Activated naive CD8-positive, alpha-beta T cell treated with anti-CD3 and anti-CD28 coated beads, Interleukin-2, amount 10 ng/mL, durations not matched to agents 7 days and 5 days (primary cell): ENCODE data around the gene ALKBH4. TPM values are rescaled to one million over a fixed set of nuclear protein-coding genes. Genes with fewer than 3 reads are reported as not detected.
A peak's percentile ranks its signal among the peaks of the same experiment; 100 is the strongest.

ENCODE experiments used
- ATAC-seq: fragments of 150-1000 bp; cut with Tn5 transposase; one replicate; pipeline ENCODE4 v1.10.0; 2021; ENCODE audit warnings: low read depth, moderate library complexity
- POLR2A ChIA-PET: fragments of 350-600 bp; sonication (Branson Sonifier 250); formaldehyde crosslinking; loops from one replicate; lab custom pipeline; 2021; ENCODE audit warnings: antibody characterized with exemption; lab: Charles Lee
- DNase-seq: peaks from one replicate; pipeline ENCODE4 v3.0.0; 2021
- H3K27ac Mint-ChIP-seq: one replicate; pipeline ENCODE4 v1.8.0; 2022; ENCODE audit warnings: mild to moderate bottlenecking, mixed read lengths
- H3K27me3 Mint-ChIP-seq: one replicate; pipeline ENCODE4 v1.8.0; 2022; ENCODE audit warnings: mild to moderate bottlenecking, moderate library complexity, mixed read lengths
- H3K36me3 Mint-ChIP-seq: one replicate; pipeline ENCODE4 v1.8.0; 2021; ENCODE audit warnings: mild to moderate bottlenecking, mixed read lengths
- H3K4me1 Mint-ChIP-seq: one replicate; pipeline ENCODE4 v1.8.0; 2021; ENCODE audit warnings: mixed read lengths
- H3K4me3 Mint-ChIP-seq: one replicate; pipeline ENCODE4 v1.8.0; 2022; ENCODE audit warnings: mild to moderate bottlenecking, moderate library complexity, mixed read lengths
- H3K9me3 Mint-ChIP-seq: one replicate; pipeline ENCODE4 v1.8.0; 2021; ENCODE audit warnings: mixed read lengths
- total RNA-seq, 2 experiments: library from RNA; stranded (reverse); gene quantifications; one replicate each; pipeline ENCODE4 v1.2.3, GENCODE V29; 2021

ALKBH4 gene
- total RNA-seq, 2 experiments from 2014 or later, result 12.5 to 14.0 TPM

DNA sequence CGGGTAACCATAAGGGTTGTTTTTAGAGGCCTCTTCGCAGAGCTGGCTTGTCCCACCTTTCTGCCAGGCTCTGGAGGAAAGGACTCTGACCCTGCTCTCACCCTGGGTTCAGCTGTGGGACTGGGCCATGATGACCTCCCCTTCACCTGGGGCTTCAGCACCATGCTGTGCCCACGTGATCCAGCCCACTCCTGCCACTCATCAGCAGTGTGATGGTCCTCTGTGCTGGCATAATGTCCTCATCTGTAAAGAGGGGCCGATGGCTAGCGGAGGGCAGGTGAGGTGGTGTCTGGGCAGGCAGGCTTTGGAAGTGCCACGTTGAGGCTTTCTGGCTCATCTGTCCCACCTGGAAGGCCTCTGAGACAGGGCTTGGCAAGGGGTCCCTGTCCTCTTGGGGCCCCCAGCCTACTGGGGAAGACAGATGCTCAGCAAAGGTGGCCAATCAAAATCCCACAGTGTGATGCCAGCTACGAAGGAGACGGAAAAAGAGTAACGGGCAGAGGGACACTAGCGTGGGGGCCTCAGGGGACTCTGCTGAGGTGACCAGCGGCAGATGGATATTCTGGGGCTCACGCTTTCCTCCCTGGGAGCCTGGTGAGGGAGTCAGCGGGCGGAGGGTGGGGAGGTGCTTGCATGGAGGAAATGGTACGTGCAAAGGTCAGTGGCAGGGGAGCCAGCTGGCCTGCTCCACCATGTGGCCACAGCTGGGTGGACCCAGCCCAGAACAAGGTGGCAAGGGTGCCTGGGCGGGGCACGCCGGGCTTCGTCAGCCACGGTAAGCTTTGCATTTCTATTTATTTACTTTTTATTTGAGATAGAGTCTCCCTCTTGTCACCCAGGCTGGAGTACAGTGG is 5.5 kb upstream of the ALKBH4 start:
- DNase-seq (no peak), ATAC-seq (no peak)
- H3K4me3 Mint-ChIP-seq, result no peak overlapping the region
- H3K27ac Mint-ChIP-seq, result peak overlapping the region; percentile 25
- H3K36me3 Mint-ChIP-seq, result no peaks in the 10 kb centered on the region
- peaks cover 6% of the 10 kb centered on the region for H3K4me1 Mint-ChIP-seq
- no peaks in the 10 kb centered on the region for H3K9me3 Mint-ChIP-seq
- no peaks in the 10 kb centered on the region for H3K27me3 Mint-ChIP-seq
- POLR2A ChIA-PET, result no interaction called here

DNA sequence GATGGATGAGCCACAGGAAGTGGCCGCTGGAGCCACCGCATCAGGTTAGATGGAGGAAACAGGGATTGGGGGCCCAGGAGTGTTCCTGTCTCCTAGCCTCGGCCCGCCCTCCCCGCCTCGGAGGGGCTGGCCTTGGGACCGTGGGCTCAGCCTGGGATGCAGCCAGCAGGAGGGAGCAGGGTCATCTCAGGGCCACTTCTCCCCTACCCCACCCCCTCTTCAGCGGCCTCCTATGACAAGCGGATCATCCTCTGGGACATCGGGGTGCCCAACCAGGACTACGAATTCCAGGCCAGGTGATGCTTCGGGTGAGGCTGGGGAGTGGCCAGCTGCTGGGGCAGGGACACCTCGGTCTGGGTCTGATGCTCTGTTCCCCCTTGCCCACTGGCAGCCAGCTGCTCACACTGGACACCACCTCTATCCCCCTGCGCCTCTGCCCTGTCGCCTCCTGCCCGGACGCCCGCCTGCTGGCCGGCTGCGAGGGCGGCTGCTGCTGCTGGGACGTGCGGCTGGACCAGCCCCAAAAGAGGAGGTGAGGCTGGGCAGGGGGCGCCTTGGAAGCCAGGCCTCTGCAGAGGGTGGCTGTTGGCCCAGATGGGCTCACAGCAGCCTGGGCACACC is 4.8 kb upstream of the ALKBH4 start:
- POLR2A ChIA-PET, result no interaction called here
- DNase-seq (no peak), ATAC-seq (no peak)
- Mint-ChIP-seq H3K27ac (no peak overlapping the region), H3K4me1 (peaks cover 6% of the 10 kb centered on the region), H3K27me3 (no peaks in the 10 kb centered on the region), H3K36me3 (no peaks in the 10 kb centered on the region), H3K4me3 (no peak overlapping the region), H3K9me3 (no peaks in the 10 kb centered on the region)

DNA sequence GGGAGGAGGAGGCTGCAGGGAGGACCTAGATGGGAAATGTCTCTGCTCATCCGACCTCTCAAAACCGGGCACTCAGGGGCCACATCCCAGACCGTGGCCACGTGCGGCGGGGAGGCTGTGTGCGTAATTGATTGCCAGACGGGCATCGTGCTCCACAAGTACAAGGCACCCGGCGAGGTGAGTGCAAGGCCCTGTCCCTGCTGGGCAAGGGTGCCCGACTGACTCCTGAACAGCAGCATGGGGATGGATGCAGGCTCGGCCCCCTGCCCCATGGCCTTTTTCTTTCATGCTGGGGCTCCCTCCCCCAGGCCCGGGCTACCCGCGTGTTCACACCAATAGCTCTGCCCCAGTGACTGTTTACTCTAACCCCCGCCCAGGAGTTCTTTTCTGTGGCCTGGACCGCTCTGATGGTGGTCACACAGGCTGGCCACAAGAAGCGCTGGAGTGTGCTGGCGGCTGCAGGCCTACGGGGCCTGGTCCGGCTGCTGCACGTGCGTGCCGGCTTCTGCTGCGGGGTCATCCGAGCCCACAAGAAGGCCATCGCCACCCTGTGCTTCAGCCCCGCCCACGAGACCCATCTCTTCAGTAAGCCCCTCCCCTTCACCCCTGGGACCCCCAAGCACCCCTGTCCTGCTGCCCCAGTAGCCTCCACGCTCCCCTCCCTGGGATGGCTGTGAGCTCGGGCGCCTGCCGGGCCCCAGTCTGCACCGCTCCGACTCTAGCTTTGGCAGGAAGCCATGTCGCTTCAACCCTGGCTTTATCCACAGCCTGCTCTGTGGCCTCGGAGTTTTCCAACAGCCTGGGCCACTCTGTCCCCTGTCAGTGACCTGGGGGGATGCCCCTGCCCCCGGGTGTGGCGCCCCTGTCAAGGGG is 4.1 kb upstream of the ALKBH4 start:
- POLR2A ChIA-PET, result interaction anchor here (1.5 kb wide), 1 partner anchor 30 kb away, joined by 3 read pairs; no protein-coding TSS in a partner anchor
- H3K27ac Mint-ChIP-seq, result no peak overlapping the region
- DNase-seq (no peak), ATAC-seq (no peak)
- H3K4me3 Mint-ChIP-seq, result no peak overlapping the region
- H3K4me1 Mint-ChIP-seq, result peaks cover 11% of the 10 kb centered on the region
- H3K9me3 Mint-ChIP-seq, result no peaks in the 10 kb centered on the region
- no peaks in the 10 kb centered on the region for H3K36me3 Mint-ChIP-seq
- H3K27me3 Mint-ChIP-seq, result no peaks in the 10 kb centered on the region

DNA sequence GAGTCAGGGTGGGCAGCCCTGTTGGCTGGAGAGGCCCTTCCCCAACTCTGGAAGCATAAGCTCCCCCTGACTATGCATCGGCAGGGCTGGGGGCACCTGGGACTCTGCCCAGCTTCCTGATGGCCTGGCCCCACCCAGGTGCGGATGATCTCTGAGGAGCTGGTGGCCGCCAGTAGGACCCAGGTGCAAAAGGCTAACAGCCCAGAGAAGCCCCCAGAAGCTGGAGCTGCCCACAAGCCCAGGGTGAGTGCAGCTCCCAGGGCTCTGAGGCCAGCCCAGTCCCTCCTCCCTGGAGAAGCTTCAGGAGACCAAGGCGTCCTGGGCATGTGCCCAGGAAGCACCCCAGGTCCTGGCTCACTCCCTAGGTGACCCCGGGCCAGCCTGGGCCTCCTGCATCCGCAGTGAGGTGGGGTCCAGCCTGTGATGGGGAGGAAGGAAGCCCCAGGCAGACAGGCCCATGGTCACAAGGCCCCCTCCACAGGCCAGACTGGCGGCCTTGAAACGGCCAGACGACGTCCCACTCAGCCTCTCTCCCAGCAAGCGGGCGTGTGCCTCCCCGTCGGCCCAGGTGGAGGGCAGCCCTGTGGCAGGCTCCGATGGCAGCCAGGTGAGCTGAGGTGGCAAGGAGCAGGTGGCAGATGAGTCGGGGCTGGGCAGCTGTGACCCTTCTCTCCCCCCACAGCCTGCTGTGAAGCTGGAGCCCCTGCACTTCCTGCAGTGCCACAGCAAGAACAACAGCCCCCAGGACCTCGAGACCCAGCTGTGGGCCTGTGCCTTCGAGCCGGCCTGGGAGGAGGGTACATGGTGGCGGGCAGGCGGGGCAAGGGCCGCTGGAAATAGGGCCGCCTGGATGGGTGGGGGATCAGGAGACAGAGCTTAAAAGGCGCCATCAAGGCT is 3.2 kb upstream of the ALKBH4 start:
- no peaks in the 10 kb centered on the region for H3K36me3 Mint-ChIP-seq
- peaks cover 12% of the 10 kb centered on the region for H3K4me1 Mint-ChIP-seq
- no peaks in the 10 kb centered on the region for H3K27me3 Mint-ChIP-seq
- POLR2A ChIA-PET, result interaction anchor here (0.6 to 1.5 kb wide), 2 partner anchors 29 to 35 kb away, joined by 3 read pairs; no protein-coding TSS in a partner anchor
- no peak for DNase-seq
- no peak overlapping the region for H3K4me3 Mint-ChIP-seq
- H3K27ac Mint-ChIP-seq, result no peak overlapping the region
- H3K9me3 Mint-ChIP-seq, result no peaks in the 10 kb centered on the region
- ATAC-seq, result no peak

DNA sequence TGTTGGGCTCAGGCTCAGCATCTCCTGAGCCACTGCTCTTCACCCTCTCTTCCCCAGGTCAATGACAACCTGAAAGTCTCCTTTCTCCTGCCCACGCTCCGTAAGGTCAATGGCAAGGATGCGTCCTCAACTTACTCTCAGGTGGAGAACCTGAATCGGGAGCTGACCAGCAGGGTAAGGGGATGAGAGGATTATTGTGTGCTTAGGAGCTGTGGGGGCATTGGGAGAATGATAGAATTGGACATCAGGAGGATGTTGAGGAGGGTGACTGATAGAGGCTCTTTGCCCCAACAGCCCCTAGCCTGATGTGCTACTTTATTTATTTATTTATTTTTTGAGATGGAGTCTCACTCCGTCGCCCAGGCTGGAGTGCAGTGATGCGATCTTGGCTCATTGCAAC is 1.4 kb upstream of the ALKBH4 start:
- H3K36me3 Mint-ChIP-seq, result no peaks in the 10 kb centered on the region
- POLR2A ChIA-PET, result interaction anchor here (1.2 kb wide), 1 partner anchor 14 kb away, joined by 3 read pairs; no protein-coding TSS in a partner anchor
- peaks cover 16% of the 10 kb centered on the region for H3K4me1 Mint-ChIP-seq
- no peak for DNase-seq
- H3K4me3 Mint-ChIP-seq, result peak overlapping the region; percentile 94
- peak overlapping the region; percentile 20 for H3K27ac Mint-ChIP-seq
- H3K9me3 Mint-ChIP-seq, result no peaks in the 10 kb centered on the region
- no peaks in the 10 kb centered on the region for H3K27me3 Mint-ChIP-seq
- ATAC-seq, result no peak

DNA sequence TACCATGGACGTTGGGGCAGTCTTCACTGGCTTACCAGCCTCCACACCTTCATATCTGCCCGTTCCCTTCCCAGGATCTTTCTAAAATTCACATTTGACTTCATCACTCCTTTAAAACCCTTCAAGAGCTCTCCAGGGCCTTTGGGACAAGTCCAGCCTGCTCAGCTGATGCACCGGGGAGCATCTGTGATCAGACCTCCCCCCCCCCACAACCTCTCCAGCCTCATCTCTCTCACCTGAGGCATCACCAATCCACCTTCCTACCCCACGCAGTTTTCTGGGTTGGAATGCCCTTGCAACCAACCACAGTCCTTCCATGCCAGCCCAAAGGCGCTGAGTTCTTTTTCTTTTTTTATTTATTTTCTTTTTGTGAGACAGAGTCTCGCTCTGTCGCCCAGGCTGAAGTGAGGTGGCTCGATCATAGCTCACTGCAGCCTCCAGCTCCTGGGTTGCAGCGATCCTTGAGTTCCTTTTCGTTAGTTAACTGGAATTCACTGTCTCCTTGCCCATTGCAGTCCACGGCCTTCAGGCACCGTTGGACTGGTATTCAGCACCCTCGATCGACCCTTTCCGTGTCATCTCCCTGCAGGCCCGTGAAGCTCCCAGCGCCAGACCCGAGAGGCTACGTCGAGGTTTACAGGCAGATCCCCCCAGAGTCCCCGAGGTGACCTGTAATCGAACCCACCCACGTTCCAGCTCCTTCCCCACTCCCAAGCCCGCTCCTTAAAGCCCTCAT is 654 bp downstream of the ALKBH4 start:
- Mint-ChIP-seq H3K36me3 (peaks cover 5% of the 10 kb centered on the region), H3K4me3 (peak overlapping the region; percentile 94), H3K27me3 (no peaks in the 10 kb centered on the region), H3K4me1 (peaks cover 16% of the 10 kb centered on the region), H3K9me3 (no peaks in the 10 kb centered on the region), H3K27ac (peak overlapping the region; percentile 83)
- POLR2A ChIA-PET, result interaction anchor here (0.9 to 2.2 kb wide), 6 partner anchors 9 to 68 kb away, joined by 3 to 9 read pairs (median 6); partner anchors contain the start of gene PRKRIP1
- no peak for DNase-seq
- peak; percentile 3 for ATAC-seq

DNA sequence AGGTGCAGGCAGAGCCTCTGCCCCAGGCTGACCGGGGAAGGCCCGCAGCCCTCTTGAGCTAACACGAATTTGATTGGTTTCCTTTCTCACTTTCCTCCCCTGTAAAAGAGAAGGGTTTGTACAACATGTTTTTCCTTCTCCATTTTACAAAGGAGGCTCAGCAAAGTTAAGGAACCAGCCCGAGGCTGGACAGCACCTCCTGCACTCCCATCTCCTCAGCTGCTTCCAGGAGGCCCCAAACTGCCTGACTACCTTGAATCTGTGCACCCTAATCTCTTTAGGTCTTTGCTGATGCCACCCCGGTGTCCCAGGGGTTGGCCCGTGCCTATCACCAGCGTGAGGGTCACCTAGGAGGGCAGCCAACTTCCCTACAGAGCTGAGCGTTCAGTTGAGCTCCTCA is 4.2 kb downstream of the ALKBH4 start:
- Mint-ChIP-seq H3K9me3 (no peaks in the 10 kb centered on the region), H3K27ac (peak overlapping the region; percentile 10), H3K4me3 (no peak overlapping the region), H3K4me1 (peaks cover 11% of the 10 kb centered on the region), H3K27me3 (no peaks in the 10 kb centered on the region), H3K36me3 (peaks cover 5% of the 10 kb centered on the region)
- no peak for ATAC-seq
- no peak for DNase-seq
- POLR2A ChIA-PET, result interaction anchor here (1.2 kb wide), 1 partner anchor 8 kb away, joined by 3 read pairs; no protein-coding TSS in a partner anchor

DNA sequence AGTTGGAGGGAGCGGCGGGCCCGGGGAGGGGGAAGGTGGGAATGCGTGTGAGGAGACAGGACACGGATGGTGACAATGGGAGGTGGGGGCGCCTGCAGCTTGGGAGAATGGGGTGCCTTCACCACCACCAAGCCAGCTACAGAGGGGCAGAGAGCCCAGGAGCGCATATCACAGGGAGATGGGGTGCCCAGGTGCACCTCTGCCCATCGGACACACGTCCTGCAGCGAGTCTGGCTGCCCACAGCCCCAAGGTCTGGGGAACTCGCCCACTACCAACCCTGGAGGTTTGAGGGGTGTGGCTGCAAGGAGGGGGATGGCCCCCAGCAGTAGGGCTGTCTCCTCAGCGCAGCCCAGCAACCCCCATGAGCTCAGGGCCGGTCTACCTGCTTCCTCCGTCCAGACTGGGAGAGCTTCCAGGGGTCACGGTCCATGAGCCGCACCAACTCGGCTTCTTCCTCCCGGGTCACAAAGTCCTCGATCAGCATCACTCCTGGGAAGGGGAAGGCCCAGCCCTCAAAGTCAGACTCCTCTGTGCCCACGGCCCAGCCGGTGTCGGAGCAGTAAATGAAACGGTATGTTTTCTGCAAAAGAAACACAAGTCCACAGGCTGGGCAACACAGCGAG is 5.3 kb downstream of the ALKBH4 start:
- Mint-ChIP-seq H3K27me3 (no peaks in the 10 kb centered on the region), H3K36me3 (peaks cover 6% of the 10 kb centered on the region), H3K9me3 (no peaks in the 10 kb centered on the region), H3K4me3 (no peak overlapping the region), H3K27ac (no peak overlapping the region), H3K4me1 (peaks cover 10% of the 10 kb centered on the region)
- ATAC-seq (no peak), DNase-seq (no peak)
- POLR2A ChIA-PET, result no interaction called here

DNA sequence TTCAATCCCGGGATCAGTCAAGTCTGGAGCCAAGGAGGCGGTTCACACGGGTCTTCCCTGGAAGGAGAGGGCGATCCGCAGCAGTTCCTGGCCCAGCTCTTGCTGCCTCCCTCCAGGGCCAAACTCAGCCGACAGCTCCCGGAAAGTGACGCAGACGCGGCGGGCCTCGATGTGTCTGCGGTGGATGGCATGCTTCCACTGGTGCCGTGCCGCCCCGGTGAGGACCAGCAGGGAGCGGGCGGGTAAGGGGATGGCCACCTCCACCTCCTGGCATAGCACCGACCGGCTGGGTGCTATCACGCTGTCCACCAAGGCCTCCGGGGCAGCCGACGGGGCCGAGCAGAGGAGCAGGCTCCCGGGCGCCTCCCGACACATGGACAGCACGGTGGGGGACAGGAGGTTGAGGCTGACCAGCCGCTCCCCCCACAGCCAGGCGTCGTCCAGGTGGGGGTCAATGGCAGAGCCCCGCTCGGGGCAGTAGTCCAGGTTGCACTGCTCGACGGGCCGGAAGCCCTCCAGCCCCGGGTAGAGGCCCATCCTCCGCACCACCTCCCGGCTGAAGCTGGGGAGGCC is 7.2 kb downstream of the ALKBH4 start:
- POLR2A ChIA-PET, result no interaction called here
- no peak overlapping the region for H3K27ac Mint-ChIP-seq
- H3K9me3 Mint-ChIP-seq, result no peaks in the 10 kb centered on the region
- no peaks in the 10 kb centered on the region for H3K27me3 Mint-ChIP-seq
- DNase-seq, result no peak
- H3K36me3 Mint-ChIP-seq, result peaks cover 6% of the 10 kb centered on the region
- H3K4me3 Mint-ChIP-seq, result no peak overlapping the region
- no peak for ATAC-seq
- peaks cover under 1% of the 10 kb centered on the region for H3K4me1 Mint-ChIP-seq

DNA sequence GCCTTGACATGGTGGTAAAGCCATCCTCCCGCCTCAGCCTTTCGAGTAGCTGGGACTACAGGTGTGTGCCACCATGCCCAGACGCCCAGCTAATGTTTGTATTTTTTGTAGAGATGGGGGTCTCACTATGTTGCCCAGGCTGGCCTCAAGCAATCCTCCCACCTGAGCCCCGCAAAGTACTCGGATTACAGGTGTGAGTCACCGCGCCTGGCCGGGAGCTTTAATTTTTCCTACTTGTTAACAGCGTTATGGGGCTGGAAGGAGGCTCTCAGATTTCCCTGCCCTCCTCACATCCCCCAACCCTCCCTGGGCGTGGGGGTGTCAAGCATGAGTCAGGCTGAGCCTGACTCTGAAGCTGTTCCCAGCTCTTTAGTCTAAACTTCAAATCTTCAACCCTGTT is 8.3 kb downstream of the ALKBH4 start:
- ATAC-seq, result no peak
- H3K4me1 Mint-ChIP-seq, result no peaks in the 10 kb centered on the region
- no peak overlapping the region for H3K27ac Mint-ChIP-seq
- no peak for DNase-seq
- POLR2A ChIA-PET, result interaction anchor here (0.7 to 1.6 kb wide), 3 partner anchors 8 to 174 kb away, joined by 3 to 7 read pairs (median 3); partner anchors contain the start of genes ALKBH4 and LRWD1
- H3K4me3 Mint-ChIP-seq, result no peak overlapping the region
- H3K36me3 Mint-ChIP-seq, result peaks cover 6% of the 10 kb centered on the region
- no peaks in the 10 kb centered on the region for H3K9me3 Mint-ChIP-seq
- H3K27me3 Mint-ChIP-seq, result no peaks in the 10 kb centered on the region

DNA sequence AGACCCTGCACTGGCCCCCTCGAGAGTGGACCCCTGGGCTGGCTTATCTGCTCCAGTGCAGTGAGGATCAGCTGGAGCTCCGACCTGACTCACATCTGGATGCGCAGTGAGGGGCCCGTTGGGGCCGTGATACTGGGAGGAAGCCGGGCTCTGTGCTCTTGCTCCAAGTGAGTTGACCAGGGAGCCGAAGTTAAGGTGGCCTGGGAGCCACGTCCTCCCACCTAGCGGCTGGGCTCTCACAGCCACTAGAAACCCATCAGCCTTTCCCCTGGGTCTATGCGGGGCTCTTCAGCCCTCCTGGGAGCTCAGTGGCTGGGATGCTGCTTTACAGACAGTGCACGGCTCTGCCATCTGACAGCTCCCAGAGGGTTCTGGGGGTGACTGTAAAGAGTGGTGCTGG is 9.1 kb downstream of the ALKBH4 start:
- no peaks in the 10 kb centered on the region for H3K9me3 Mint-ChIP-seq
- POLR2A ChIA-PET, result interaction anchor here (1.6 kb wide), 1 partner anchor 9 kb away, joined by 7 read pairs; the partner anchor contains the start of genes ALKBH4 and LRWD1
- no peak for ATAC-seq
- H3K36me3 Mint-ChIP-seq, result peaks cover 2% of the 10 kb centered on the region
- DNase-seq, result no peak
- no peaks in the 10 kb centered on the region for H3K27me3 Mint-ChIP-seq
- no peak overlapping the region for H3K27ac Mint-ChIP-seq
- H3K4me3 Mint-ChIP-seq, result no peak overlapping the region
- no peaks in the 10 kb centered on the region for H3K4me1 Mint-ChIP-seq
